ENCODE measurements around the gene DNAH17. TPM values are rescaled to one million over a fixed set of nuclear protein-coding genes. Genes with fewer than 3 reads are reported as not detected.

The DNAH17 gene
- total and polyA plus RNA-seq, 2 donors (not counting 1 experiment from before 2014, with no cell fraction given): 0.01 to 0.12 TPM

GRCh38 chr17:78409191-78409928, 167.8 kb downstream of the DNAH17 start:
- ATAC-seq (ENCODE audit: low read depth): no peak
- Histone ChIP-seq H3K27me3 (replicated peaks in 1 of 4; ENCODE audit: control extremely low read depth in 1 of 4, control insufficient read depth in 3 of 4, insufficient read depth in 4 of 4, low read length in 3 of 4) (no peaks in the 10 kb centered on the region), H2AFZ (ENCODE audit: insufficient read depth, low read depth, low read length, poor library complexity, severe bottlenecking) (no peak overlapping the region), H3K4me2 (replicated peaks; ENCODE audit: low read depth, low read length, poor library complexity, severe bottlenecking) (no peak overlapping the region), H3K27ac (ENCODE audit: low read length in 2 of 2) (no peak overlapping the region), H4K20me1 (ENCODE audit: control insufficient read depth, insufficient read depth, low read length, poor library complexity, severe bottlenecking) (peaks cover 86% of the 10 kb centered on the region), H3K4me3 (ENCODE audit: control extremely low read depth in 1 of 5, extremely low read depth in 1 of 5, insufficient read depth in 1 of 5, low read depth in 2 of 5, low read length in 4 of 5) (no peak overlapping the region), H3K9ac (ENCODE audit: low read length) (no peak overlapping the region), H3K79me2 (ENCODE audit: control insufficient read depth, insufficient read depth, low read length) (peaks cover 72% of the 10 kb centered on the region), H3K4me1 (ENCODE audit: control insufficient read depth in 2 of 2, insufficient read depth in 2 of 2, low read length in 2 of 2) (peaks cover 0 to 6% of the 10 kb centered on the region in 2 donors), H3K9me3 (ENCODE audit: control extremely low read depth in 1 of 3, control insufficient read depth in 2 of 3, insufficient read depth in 1 of 3, low read length in 2 of 3) (no peaks in the 10 kb centered on the region), H3K36me3 (replicated peaks in 1 of 2; ENCODE audit: control extremely low read depth in 1 of 2, control insufficient read depth in 1 of 2, extremely low read depth in 1 of 2, insufficient read depth in 2 of 2, low read length in 1 of 2) (peaks cover 0 to 64% of the 10 kb centered on the region in 2 experiments)
- ChIA-PET POLR2A (interaction anchor here (0.5 to 0.6 kb wide), 2 partner anchors 206 to 518 kb away, joined by 8 to 9 read pairs; no protein-coding TSS in a partner anchor), CTCF (interaction anchor here (2.1 kb wide), 1 partner anchor 13 kb away, joined by 9 read pairs; no protein-coding TSS in a partner anchor)
- Mint-ChIP-seq H3K27me3 (no peaks in the 10 kb centered on the region), H3K27ac (peak overlapping the region; percentile 38), H3K9me3 (ENCODE audit: insufficient read depth) (no peaks in the 10 kb centered on the region), H3K4me3 (no peak overlapping the region), H3K4me1 (peaks cover 20% of the 10 kb centered on the region)
- no peak for DNase-seq
- 90% methylated on average over 6 of the region's 12 CpGs for WGBS (ENCODE audit: insufficient coverage)
- TF ChIP-seq CTCF (IDR thresholded peaks at IDR 0.05) (no peak), EZH2 (IDR thresholded peaks at IDR 0.05; ENCODE audit: borderline replicate concordance, insufficient read depth, low read depth, low read length, poor library complexity, severe bottlenecking) (no peak)
- intact Hi-C loops (cut with micrococcal nuclease): no loop called here

GRCh38 chr17:78408476-78409050, 168.6 kb downstream of the DNAH17 start:
- peaks cover 0 to 69% of the 10 kb centered on the region in 2 experiments for H3K36me3 ChIP-seq (replicated peaks in 1 of 2; ENCODE audit: control extremely low read depth in 1 of 2, control insufficient read depth in 1 of 2, extremely low read depth in 1 of 2, insufficient read depth in 2 of 2, low read length in 1 of 2)
- no peak overlapping the region for H3K27ac ChIP-seq (ENCODE audit: low read length in 2 of 2)
- no peak overlapping the region for H3K9ac ChIP-seq (ENCODE audit: low read length)
- TF ChIP-seq EZH2 (IDR thresholded peaks at IDR 0.05; ENCODE audit: borderline replicate concordance, insufficient read depth, low read depth, low read length, poor library complexity, severe bottlenecking): no peak
- no peak for TF ChIP-seq CTCF (IDR thresholded peaks at IDR 0.05)
- no peak overlapping the region for H2AFZ ChIP-seq (ENCODE audit: insufficient read depth, low read depth, low read length, poor library complexity, severe bottlenecking)
- H3K4me2 ChIP-seq (replicated peaks; ENCODE audit: low read depth, low read length, poor library complexity, severe bottlenecking): no peak overlapping the region
- CTCF ChIA-PET: no interaction called here
- Mint-ChIP-seq H3K27ac (peak overlapping the region; percentile 38), H3K4me1 (peaks cover 17% of the 10 kb centered on the region), H3K4me3 (no peak overlapping the region), H3K27me3 (no peaks in the 10 kb centered on the region), H3K9me3 (ENCODE audit: insufficient read depth) (no peaks in the 10 kb centered on the region)
- H3K79me2 ChIP-seq (ENCODE audit: control insufficient read depth, insufficient read depth, low read length): peaks cover 77% of the 10 kb centered on the region
- intact Hi-C loops (cut with micrococcal nuclease): no loop called here
- DNase-seq: no peak
- no peaks in the 10 kb centered on the region for H3K27me3 ChIP-seq (replicated peaks in 1 of 4; ENCODE audit: control extremely low read depth in 1 of 4, control insufficient read depth in 3 of 4, insufficient read depth in 4 of 4, low read length in 3 of 4)
- peaks cover 0 to 6% of the 10 kb centered on the region in 2 donors for H3K4me1 ChIP-seq (ENCODE audit: control insufficient read depth in 2 of 2, insufficient read depth in 2 of 2, low read length in 2 of 2)
- WGBS (ENCODE audit: insufficient coverage): 94% methylated on average over 20 of the region's 23 CpGs
- peaks cover 81% of the 10 kb centered on the region for H4K20me1 ChIP-seq (ENCODE audit: control insufficient read depth, insufficient read depth, low read length, poor library complexity, severe bottlenecking)
- POLR2A ChIA-PET: interaction anchor here (0.6 kb wide), 1 partner anchor 206 kb away, joined by 9 read pairs; no protein-coding TSS in a partner anchor
- H3K9me3 ChIP-seq (ENCODE audit: control extremely low read depth in 1 of 3, control insufficient read depth in 2 of 3, insufficient read depth in 1 of 3, low read length in 2 of 3): no peaks in the 10 kb centered on the region
- no peak overlapping the region for H3K4me3 ChIP-seq (ENCODE audit: control extremely low read depth in 1 of 5, extremely low read depth in 1 of 5, insufficient read depth in 1 of 5, low read depth in 2 of 5, low read length in 4 of 5)
- no peak for ATAC-seq (ENCODE audit: low read depth)
